Transverse colon (tissue), 1 donor: ENCODE measurements around the gene DLG5.

Experiments used
- EP300 ChIP-seq: sonication (generic); formaldehyde crosslinking; IDR thresholded peaks from one replicate; pipeline ENCODE4 v1.6.1; 2017; ENCODE audit warnings: antibody characterized with exemption, low read depth
- POLR2A ChIP-seq: fragments of 450-650 bp; IDR thresholded peaks from one replicate; pipeline ENCODE4 v1.6.1; 2016; ENCODE audit warnings: antibody characterized with exemption, mild to moderate bottlenecking, moderate library complexity

DNA sequence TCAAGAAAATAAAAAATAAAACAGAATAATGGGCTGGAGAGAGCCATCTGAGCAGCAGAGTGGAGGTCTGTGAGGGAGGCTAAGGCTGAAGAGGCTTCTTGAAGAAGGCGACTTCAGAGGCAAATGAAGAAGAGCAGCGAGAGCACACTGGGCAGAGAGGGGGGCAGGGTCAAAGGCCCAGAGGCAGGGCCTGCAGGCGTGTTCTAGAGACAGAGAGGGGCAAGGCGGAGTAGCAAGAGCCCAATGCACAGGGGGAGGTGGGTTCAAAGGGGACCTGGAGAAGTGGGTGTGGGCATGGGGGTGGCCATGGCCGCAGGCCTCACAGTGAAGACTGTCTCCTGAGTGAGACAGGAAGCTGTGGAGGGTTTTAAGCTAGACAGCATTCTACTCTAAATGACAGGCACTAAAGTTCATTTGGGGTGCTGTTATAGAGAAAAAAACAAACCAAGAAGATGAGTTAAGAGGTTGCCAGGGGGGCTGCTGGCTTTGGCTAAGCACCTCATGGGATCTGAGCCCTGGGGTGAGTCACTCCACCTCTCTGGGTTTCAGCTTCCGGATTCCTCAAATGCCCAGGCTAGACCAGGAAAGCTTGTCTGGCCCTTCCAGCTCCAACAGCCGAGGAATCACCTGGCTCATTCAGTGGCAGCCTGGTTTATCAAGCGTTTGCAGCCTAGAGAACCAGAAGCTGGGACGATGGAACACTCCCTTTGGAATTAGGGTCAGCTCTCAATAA is 81.7 kb downstream of the DLG5 start:
- TF ChIP-seq EP300 (no peak), POLR2A (no peak)
